Measurements from ENCODE around the gene GIMAP1.
A peak's percentile ranks its signal among the peaks of the same experiment; 100 is the strongest.

GIMAP1 gene

GRCh38 chr7:150756858-150757257 lies 40.4 kb downstream of the GIMAP1 start:
- no peaks in the 10 kb centered on the region for H3K27me3 ChIP-seq (ENCODE audit: insufficient read depth, low read depth)
- H3K4me3 ChIP-seq (IDR thresholded peaks at IDR 0.05; ENCODE audit: insufficient read depth, low read depth, low read length): no peak overlapping the region
- H3K4me1 ChIP-seq (ENCODE audit: low read depth, poor library complexity, severe bottlenecking): no peaks in the 10 kb centered on the region
- H3K4me2 ChIP-seq: no peak overlapping the region
- no peaks in the 10 kb centered on the region; the same call in 1 of the 2 replicates for H4K20me1 ChIP-seq (ENCODE audit: insufficient read depth)
- H3K36me3 ChIP-seq (ENCODE audit: insufficient read depth): no peaks in the 10 kb centered on the region
- no peak overlapping the region for H2AFZ ChIP-seq (ENCODE audit: low read depth)
- no peak overlapping the region for H3K9ac ChIP-seq
- no peak overlapping the region for H3K27ac ChIP-seq
- no peaks in the 10 kb centered on the region for H3K79me2 ChIP-seq (ENCODE audit: insufficient read depth, low read depth)
- peak; percentile 60 for TF ChIP-seq CTCF (conservative IDR thresholded peaks at IDR 0.05; ENCODE audit: low read depth, low read length)

DNA sequence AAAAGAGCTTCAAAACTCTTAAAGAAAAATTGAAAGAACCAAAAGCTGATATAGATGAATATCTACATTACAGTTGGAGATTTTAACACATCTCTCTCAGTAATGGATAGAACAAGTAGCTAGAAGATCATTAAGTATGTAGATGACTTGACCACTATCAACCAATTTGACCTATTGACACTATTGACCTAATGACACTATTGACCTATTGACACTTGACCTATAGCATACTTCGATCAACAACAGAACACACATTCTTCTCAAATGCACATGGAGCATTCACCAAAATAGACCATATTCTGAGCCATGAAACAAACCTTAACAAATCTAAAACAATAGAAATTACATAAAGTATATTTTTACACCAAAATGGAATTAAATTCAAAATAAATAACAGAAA lies 43.1 kb downstream of the GIMAP1 start:
- Histone ChIP-seq H2AFZ (ENCODE audit: low read depth) (no peak overlapping the region), H3K27me3 (ENCODE audit: insufficient read depth, low read depth) (no peaks in the 10 kb centered on the region), H3K9ac (no peak overlapping the region), H3K27ac (no peak overlapping the region), H3K79me2 (ENCODE audit: insufficient read depth, low read depth) (no peaks in the 10 kb centered on the region), H4K20me1 (ENCODE audit: insufficient read depth) (no peaks in the 10 kb centered on the region; the same call in 1 of the 2 replicates), H3K4me1 (ENCODE audit: low read depth, poor library complexity, severe bottlenecking) (no peaks in the 10 kb centered on the region), H3K4me3 (IDR thresholded peaks at IDR 0.05; ENCODE audit: insufficient read depth, low read depth, low read length) (no peak overlapping the region), H3K4me2 (no peak overlapping the region), H3K36me3 (ENCODE audit: insufficient read depth) (no peaks in the 10 kb centered on the region)
- TF ChIP-seq CTCF (conservative IDR thresholded peaks at IDR 0.05; ENCODE audit: low read depth, low read length): no peak

GRCh38 chr7:150766334-150766709 lies 49.9 kb downstream of the GIMAP1 start:
- H3K9ac ChIP-seq: no peak overlapping the region

GRCh38 chr7:150769768-150770167 lies 53.4 kb downstream of the GIMAP1 start:
- Histone ChIP-seq H3K27ac (no peak overlapping the region), H2AFZ (ENCODE audit: low read depth) (no peak overlapping the region), H3K4me2 (no peak overlapping the region), H3K36me3 (ENCODE audit: insufficient read depth) (no peaks in the 10 kb centered on the region), H3K79me2 (ENCODE audit: insufficient read depth, low read depth) (no peaks in the 10 kb centered on the region), H3K27me3 (ENCODE audit: insufficient read depth, low read depth) (no peaks in the 10 kb centered on the region), H3K9ac (no peak overlapping the region), H4K20me1 (ENCODE audit: insufficient read depth) (no peaks in the 10 kb centered on the region), H3K4me1 (ENCODE audit: low read depth, poor library complexity, severe bottlenecking) (no peaks in the 10 kb centered on the region), H3K4me3 (IDR thresholded peaks at IDR 0.05; ENCODE audit: insufficient read depth, low read depth, low read length) (no peak overlapping the region)
- no peak for TF ChIP-seq CTCF (conservative IDR thresholded peaks at IDR 0.05; ENCODE audit: low read depth, low read length)

More at GRCh38 chr7:150766334-150766709, 49.9 kb downstream of the GIMAP1 start:
- no peak overlapping the region for H3K4me2 ChIP-seq
- H3K27me3 ChIP-seq (ENCODE audit: insufficient read depth, low read depth): no peaks in the 10 kb centered on the region
- no peaks in the 10 kb centered on the region for H3K79me2 ChIP-seq (ENCODE audit: insufficient read depth, low read depth)
- no peak overlapping the region for H3K4me3 ChIP-seq (IDR thresholded peaks at IDR 0.05; ENCODE audit: insufficient read depth, low read depth, low read length)
- H4K20me1 ChIP-seq (ENCODE audit: insufficient read depth): no peaks in the 10 kb centered on the region
- TF ChIP-seq CTCF (conservative IDR thresholded peaks at IDR 0.05; ENCODE audit: low read depth, low read length): no peak
- no peak overlapping the region for H2AFZ ChIP-seq (ENCODE audit: low read depth)
- H3K4me1 ChIP-seq (ENCODE audit: low read depth, poor library complexity, severe bottlenecking): no peaks in the 10 kb centered on the region
- no peaks in the 10 kb centered on the region for H3K36me3 ChIP-seq (ENCODE audit: insufficient read depth)
- no peak overlapping the region for H3K27ac ChIP-seq

Measured in KMS-11 (cell line).